ENCODE measurements around the gene HBEGF.
A peak's percentile ranks its signal among the peaks of the same experiment; 100 is the strongest.
"Not testable (repeated sequence)": the region's sequence is repeated elsewhere in the genome, so short reads cannot be mapped to it uniquely, and the experiment has no call there.

HBEGF gene

DNA sequence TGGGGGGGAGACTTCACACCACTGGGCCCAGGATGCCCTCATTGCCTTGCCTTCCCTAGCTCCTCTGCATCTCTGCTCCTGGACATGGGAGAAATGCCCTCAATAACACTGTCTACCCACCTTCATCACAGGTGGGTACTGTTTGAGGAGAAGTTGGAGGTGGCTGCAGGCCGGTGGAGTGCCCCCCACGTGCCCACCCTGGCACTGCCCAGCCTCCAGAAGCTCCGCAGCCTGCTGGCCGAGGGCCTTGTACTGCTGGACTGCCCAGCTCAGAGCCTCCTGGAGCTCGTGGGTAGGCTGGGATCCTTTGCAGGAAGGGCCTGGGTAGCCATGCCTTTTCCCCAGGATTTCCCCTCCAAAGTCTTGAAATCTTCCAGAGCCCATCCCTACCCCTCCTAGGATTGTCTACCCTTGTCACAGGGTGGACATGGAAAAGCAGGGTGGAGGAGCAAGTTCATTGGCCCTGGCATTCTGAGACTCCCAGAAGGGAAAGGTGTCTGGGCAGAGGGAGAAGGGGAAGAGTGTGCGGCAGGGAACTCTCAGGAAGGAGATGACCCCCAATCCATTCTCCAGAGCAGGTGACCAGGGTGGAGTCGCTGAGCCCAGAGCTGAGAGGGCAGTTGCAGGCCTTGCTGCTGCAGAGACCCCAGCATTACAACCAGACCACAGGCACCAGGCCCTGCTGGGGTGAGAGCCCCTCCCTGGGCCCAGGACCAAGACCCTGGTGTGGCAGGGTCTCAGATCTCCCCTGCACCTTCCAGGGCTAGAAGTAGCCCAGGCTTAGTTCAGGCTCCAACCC lies 14.5 kb upstream of the HBEGF start:
- DNase-seq = no peak

DNA sequence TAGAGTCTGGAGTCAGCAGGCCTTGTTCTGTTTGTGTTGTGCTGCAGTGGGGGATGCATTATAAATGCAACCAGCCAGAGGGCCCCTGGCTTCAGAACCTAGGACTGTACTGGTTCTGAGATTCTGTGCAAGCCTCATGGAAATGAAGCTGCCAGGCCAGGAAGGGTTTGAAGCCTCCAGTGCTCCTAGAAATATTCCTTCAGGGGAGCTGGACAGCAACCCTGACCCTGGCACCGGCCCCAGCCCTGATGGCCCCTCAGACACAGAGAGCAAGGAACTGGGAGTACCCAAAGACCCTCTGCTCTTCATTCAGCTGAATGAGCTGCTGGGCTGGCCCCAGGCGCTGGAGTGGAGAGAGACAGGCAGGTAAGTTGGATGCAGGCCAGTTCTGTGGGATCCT lies 13.7 kb upstream of the HBEGF start, which contains the start of gene SLC4A9:
Gene SLC4A9 (plus strand): TSS at position 94 of the 400 bp plus-strand sequence. CDS start 43 bp downstream, at position 137.
- no peak for DNase-seq

DNA sequence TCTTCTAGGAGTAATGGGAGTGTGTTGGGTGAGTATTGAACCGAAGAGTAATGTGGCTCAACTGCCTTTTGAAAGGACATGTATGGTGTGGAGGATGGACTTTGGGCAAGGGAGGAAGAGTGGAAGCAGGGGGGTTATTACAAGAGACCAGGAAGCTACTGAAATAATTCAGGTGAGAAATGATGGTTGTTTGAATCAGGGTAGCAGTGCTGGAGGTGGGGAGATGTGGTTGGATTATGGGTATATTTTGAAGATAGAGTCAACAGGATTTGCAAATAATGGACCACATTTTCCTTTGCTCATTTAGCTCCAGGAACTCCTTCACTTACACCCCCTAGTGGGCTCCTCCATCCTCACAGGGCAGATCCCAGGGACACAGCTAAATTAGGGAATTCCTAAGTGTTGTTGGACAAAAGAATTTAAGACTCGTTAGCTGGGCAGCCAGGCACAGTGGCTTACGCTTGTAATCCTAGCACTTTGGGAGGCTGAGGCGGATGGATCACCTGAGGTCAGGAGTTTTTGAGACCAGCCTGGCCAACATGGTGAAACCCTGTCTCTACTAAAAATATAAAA lies 12.4 kb upstream of the HBEGF start:
- no peak for DNase-seq

DNA sequence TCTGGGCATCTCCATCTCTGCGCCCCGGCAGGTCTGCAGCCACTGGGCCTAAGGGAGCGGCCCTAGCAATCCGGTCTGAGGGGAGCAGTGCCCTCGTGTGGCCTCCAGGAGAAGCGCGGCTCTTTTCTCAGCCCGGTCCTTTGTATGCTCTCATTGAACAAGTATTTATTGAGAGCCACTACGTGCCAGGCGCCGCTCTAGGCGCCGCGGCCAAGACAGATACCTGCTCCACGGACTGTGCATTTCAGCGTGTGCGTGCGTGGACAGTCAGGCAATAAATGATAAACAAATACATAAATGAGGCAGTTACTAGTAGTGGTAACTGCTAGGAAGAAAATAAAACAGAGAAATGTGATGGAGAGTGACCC lies 11.3 kb upstream of the HBEGF start:
- DNase-seq = peak; percentile 67 to 70

DNA sequence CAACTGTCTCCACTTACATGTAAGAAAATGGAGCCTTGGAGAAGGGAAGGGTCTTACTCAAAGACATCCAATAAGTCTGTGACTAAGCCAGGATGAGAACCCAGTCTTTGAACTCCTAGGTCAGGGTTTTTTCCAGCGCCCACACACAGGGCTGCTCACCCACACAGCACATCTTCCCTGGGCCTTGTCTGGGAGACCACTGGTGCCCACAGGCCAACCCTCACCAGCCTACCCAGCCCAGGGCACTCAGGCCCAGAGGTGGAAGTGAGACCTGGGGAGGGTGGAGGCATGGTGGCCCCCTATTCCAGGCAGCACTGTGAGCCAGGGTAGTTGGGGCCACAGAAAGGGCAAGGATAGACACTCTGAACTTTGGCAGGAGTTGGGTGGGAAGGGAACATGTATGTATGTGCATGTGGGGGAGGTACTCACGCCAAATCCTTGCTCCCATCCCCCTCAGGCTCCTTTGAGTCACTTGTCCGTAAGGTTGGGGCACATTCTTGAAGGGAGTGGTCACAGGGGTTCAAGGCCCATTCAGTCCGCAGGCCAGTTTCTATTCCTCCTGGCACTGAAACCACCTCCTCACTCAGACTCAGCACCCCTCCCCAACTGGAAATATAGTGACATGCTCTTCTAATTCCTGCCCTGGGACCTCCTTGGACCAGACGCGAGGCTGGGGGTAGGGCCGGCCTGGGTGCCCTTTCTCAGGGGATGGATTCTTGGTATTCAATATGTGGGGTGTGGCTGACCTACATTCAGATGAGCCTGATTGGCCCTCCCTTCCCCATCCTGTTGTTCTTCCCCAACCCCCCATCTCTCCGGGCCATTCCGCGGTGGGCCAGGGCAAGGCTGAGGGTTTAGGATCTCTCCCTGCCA lies 10.7 kb upstream of the HBEGF start:
- no peak for DNase-seq

DNA sequence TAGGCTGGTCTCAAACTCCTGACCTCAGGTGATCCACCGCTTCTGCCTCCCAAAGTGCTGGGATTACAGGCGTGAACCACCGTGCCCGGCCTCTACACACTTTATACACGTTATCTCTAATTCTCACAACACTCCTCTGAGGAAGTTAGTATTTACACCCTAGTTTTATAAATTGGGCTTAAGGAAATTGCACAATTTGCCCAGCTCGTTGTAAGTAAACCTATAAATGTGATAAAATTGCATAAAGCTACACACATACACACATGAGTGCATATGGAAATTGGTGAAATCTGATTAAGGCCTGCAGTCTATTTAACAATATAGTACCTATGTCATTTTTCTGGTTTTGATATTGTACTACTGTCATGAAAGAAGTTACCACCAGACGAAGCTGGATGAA lies 9.1 kb upstream of the HBEGF start:
- no peak for DNase-seq

DNA sequence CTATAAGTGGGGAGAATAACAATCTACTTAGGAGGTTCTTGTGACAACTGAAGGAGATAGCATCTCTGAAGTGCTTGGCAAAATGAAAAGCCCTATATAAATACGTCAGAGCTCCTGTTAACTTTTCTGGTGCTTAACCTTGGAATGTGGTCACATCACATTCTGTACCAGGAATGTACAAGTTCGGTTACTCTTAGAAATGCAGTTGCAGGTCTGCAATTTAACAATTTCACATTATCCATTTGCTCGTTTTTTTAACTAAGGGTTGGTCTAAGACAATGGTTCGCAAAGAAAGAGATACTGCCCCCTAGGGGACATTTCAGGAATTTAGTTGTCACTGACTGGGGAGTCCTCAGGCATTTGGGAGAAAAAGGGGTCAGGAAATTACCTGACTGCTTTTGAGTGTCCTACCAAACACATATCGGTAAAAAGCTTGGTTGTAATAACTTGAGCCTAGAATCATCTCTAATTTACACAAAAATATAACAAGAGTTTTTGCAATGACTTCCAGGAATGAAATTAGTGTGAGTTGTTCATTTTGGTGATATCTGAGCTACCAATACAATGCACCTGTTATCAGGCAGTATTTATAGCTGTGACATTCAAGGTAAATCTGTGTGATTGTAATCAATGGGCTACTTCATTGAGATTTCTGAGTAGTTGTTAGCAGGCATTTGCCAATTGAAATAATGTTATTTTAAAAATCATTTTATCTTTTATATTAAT lies 5.4 kb upstream of the HBEGF start:
- peak; percentile 55 to 82 for DNase-seq

DNA sequence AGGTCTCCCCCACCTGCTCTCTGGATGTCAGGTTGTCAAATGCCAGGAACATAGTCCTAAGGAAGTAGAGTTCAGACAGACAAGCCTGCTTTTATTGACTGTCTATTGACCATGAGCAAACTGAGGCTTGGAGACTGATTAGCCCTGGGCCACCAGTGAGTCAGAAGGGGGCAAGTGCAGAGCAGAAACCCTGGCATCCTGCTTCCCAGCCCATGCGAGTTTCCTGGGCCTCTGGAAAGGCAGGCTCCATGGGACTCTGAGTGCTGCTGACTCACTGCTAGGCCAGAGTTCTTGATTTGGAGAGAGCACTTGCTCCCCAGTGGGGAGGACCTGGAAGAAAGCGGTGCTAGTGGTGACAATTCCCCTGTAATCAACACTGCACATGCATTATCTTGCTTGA lies 2.8 kb upstream of the HBEGF start:
- DNase-seq = no peak

DNA sequence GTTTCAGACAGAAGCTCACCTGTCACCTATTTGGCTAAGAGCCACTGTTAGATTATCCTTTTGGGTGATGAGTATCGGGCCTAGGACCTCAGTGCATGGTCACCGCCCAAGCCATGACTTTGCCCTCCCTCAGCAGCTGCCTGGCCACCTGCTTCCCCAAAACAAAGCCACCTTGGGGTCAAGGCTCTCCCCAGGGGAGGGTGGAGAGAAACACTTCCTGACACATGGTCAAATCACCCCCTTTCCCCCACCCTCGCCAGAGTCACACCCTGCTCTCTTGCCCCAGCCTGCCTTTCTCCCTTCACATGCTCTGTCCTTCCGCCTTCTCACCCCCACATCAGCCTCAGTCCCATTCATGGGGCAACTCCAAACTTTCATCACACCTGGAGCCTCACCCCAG lies 1.7 kb upstream of the HBEGF start:
- no peak for DNase-seq

DNA sequence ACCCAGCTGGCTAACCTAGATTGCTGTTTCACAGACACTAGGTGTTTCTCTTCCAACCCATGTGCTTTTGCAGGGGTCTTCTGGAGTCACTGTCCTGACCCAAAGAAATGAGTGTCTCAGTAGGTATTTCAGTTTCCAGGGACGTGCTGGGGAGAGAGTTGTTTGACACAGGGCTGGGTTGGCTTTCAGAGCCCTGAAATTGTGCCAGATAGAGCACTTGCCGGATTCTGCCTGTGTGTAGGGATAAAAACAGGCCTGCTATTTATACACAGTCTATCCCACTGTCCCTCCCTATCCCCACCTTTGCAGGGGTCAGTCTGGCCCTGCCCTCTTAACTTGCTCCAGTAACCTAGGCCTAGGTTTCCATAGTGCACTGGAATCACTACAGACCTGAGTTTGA lies 957 bp upstream of the HBEGF start:
- DNase-seq = no peak

DNA sequence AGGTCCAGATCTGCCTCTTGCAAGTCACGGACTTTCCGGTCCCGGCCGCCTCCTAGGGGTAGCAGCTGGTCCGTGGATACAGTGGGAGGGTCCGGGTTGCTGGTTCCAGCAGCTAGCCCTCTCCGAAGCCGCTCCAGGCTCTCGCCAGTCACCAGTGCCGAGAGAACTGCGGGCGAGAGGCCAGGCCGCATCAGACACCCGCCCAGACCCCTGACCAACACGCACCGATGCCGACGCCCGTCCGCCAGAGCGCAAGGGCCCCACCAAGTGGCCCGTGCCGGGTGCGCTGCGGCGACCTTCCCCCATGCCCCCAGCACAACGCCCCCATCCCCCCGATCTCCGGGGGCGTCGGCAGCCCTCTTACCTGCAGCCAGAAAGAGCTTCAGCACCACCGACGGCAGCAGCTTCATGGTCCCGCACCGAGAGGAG lies 470 bp downstream of the HBEGF start:
- DNase-seq = peak in 1 of 2 donors; percentile 13

DNA sequence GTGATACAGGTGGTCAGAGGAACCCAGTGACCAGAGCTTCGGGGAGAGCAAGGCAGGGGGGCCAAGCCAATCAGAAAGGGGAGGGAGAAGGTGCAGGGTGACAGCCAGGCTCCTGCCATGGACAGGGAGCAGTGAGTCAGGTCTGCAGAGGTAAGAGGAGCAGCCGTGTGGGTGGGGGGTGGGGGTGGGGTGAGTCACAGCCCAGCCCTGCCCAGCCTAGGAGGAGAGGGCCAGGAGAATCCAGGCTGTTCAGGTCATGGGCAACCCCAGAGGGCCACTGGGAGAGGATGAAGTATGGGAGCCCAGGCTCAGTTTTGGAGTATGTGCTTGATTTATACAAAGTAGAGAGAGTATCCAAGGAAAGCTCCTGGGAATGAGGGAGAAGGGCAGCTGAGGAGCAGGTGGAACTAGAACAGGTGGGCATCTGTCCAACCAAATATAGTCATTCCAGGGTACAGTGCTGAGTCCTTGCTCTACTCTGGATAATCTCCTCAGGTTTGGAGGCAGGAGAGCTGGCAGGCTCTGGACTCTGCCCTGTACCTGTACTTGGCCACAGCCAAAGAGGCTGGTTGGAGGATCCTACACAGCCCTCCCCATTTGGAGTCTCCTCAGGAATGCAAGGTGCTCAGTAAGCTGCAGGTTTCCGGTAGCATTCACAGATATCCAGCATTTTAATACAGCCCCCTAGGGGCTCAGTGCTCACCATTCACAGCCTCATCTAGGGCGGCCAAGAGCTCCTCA lies 1.6 kb downstream of the HBEGF start:
- DNase-seq = peak; percentile 36 to 57

DNA sequence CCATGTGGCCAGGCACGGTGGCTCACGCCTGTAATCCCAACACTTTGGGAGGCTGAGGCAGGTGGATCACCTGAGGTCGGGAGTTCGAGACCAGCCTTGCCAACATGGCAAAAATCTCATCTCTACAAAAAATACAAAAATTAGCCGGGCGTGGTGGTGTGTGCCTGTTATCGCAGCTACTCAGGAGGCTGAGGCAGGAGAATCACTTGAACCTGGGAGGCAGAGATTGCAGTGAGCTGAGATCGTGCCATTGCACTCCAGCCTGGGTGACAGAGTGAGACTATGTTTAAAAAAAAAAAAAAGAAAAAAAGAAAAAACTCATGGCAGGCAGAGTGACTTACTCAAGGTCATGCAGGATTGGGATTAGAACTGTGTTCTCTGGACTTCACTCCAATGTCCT lies 2.6 kb downstream of the HBEGF start:
- not testable (repeated sequence) for DNase-seq

DNA sequence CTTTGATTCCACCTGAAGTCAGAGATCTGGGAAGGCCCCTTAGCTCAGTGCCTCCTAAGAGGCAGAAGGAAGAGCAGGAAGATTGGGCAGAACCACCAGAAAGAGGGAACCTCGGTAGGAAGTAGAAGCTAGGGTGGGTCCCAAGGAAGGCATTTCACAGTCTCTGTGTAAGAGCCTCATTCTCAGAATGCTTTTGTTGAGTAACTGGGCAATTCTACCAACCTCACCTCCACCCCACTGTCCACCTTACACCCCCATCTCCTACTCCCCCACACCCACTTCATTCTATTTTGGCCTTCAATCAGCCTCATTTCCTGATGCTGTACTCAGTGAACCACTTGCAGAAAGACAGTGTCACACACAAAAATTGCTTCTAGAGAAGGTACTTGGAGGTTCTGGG lies 3.5 kb downstream of the HBEGF start:
- DNase-seq = no peak

DNA sequence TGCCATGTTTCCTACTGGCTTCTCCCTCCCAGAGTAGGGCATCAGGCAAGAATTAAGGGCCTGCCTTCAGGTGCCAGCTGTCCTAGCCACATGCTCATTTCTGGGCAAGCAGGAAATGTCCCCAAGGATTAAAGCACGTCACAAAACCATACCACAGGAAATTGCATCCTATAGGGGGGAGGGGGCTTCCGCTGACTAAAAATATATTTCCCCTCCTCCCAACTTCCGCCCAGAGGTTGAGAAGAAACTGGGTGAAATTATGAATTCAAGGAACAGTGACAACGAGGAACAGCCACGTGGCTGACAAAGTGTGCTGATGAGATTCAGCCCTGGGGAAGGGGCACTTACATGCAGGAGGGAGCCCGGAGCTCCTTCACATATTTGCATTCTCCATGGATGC lies 4.1 kb downstream of the HBEGF start:
- peak in 1 of 2 donors; percentile 18 for DNase-seq

DNA sequence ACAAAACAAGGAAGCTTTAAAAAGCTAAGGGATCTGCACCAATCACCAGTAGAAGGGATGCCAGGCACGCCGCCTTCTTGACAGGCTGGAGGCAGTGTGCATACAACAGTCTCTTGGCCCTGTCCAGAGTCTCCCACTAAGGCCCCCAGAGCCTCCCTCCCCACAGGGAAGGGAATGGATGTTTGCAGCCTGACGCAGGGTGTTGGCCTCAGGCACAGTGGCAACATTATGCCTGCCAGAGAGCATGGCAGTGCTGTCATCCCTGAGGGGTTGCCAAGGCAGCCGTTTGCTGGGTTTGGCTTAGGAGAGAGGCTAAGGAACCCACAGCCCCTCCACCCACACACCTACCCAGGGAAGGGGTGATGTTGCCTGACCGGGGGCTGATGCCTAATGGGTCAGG lies 4.8 kb downstream of the HBEGF start:
- DNase-seq = no peak

DNA sequence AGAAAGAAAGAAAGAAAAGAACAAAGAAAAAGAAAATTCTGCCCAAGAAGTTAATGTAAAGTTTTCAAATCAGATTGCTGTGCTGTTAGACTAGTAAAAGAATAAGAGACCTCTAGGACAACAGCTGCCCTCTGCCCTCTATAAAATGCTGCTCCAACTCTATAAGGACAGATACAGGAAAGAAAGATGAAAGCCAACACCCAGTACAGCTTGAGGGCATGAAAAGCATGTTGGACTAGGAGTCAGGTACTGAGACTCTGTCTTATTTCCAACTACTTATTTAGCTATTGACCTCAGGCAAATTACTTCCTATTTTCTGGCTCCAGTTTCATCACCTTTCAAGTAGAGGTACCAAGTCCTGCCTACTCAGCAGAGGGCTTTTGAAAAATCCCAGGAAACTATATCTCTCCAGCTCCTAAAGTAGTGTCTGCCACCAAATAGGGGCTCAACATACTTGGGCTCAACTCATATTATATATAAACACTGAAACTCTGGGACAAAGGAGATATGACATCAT lies 5.7 kb downstream of the HBEGF start:
- DNase-seq = no peak

DNA sequence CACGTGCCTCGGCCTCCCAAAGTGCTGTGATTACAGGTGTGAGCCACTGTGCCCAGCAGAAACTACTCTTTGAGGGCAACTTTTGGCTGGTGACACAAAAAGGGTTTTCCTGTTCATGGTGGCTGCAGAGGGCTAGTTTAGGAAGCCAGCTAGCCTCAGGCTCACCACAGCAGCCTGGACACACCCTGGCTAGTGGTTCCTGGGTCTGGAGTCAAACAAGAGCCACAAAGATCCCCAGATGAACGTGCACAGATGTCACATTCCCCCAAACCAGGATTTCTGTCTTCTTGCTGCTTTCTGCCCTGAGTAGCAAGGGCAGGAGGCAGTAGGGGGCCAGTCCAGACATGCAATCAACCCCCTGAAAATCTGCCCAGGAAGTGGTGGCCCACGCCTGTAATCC lies 6.8 kb downstream of the HBEGF start:
- no peak for DNase-seq

DNA sequence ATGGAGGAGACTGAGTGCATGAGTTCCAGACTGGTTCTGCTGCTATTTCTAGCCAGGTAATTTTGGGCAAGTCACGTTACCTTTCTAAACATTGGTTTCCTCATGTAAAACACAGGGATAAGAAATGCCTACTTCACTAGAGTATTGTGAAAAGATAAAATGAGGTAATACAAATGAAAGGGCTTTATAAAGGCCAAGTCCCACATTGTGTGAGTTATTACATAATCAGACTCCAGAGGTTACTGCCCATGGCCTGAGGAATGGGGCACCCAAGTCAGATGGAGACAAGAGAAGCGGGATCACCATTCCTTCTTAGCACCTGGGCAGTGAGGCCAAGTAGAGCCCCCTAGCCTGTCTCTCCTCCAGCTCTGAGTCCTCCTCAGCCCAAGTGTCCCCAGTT lies 7.5 kb downstream of the HBEGF start:
- DNase-seq = no peak

DNA sequence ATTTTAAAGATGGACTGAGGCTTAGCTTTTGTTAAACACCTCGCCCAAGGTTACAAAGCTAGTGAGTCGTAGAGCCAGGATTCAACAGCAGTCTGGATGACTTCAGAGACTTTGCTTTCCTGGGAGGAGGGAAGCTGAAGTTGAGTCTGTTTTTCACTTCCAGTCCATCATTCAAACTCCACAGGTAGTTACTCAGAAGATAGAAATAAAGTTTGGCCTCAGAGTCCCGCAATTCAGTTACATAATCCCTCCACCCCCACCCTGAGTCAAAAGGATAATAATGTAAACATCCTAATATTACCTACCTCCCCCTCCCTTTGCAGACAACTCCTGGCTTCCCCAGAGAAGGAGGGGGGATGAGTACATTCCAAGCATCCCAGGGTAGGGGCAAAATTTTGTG lies 8.1 kb downstream of the HBEGF start:
- DNase-seq = no peak

DNA sequence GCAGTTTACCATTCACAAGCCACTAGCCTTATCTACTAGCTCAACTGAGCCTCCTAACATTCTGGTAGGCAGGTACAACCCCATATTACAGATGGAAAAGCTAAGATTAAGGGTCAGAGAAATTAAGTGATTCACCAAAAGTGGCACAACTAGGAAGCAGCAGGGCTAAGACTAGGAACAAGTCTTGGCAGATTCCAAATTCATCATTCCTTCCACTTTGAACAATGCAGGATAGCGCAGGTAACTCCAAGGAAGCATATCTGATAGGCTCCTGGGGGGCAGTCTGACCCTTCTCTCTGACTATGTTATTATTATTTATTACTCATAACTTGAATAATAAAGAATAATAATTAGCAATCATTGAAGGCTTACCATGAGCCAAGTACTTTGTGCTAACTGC lies 8.5 kb downstream of the HBEGF start:
- no peak for DNase-seq

DNA sequence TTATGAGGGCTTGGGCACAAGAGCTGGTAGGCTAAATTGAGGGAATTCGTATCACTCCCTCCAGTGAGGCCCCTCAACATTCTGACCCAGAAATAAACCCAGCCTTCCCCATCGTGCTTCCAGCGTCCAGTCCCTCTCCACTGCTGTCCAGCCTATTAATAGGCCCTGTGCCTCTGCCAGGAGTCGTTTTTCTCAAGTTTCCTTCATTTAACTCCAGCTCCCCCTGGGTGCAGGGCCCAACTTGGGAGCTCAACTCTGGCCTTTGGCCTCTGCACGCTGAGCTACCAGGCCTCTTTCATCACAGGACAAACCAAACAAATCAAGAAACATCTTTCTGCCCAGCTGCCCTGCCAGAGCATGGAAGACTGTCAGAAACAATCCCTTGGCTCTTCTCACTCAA lies 10.0 kb downstream of the HBEGF start:
- no peak for DNase-seq

Measured in activated CD4-positive, alpha-beta T cell treated with anti-CD3 and anti-CD28 coated beads for 4 hours (primary cell).